Ramos (cell line): Measurements from ENCODE around the gene TBCE.

Experiments
- in situ Hi-C: fragments of 300-500 bp; cut with MboI; formaldehyde crosslinking; loops from one replicate; pipeline ENCODE4 v1.14.3; 2022; ENCODE audit warnings: low sequenced_read_pairs; ENCODE audit not compliant: unreplicated experiment

The TBCE gene

GRCh38 chr1:235367000-235367908 lies at the start of gene TBCE:
TSS of gene TBCE (plus strand) at chr1:235367427. CDS start at chr1:235380050, 12,623 bp downstream.
- in situ Hi-C loops: no loop called here

- in situ Hi-C loops: no loop called here
Observed at GRCh38 chr1:235319255-235319654, 48.0 kb upstream of the TBCE start.

GRCh38 chr1:235320521-235321179 lies 46.6 kb upstream of the TBCE start:
- in situ Hi-C loops: no loop called here

GRCh38 chr1:235324296-235324695 lies 42.9 kb upstream of the TBCE start:
- in situ Hi-C loops: no loop called here

- in situ Hi-C loops: no loop called here
Observed at GRCh38 chr1:235325139-235325538, 42.1 kb upstream of the TBCE start.

- in situ Hi-C loops: no loop called here
Observed at GRCh38 chr1:235325854-235326253, 41.4 kb upstream of the TBCE start.

- in situ Hi-C loops: no loop called here
Observed at GRCh38 chr1:235326719-235327558, 40.3 kb upstream of the TBCE start.

- in situ Hi-C loops: no loop called here
Observed at GRCh38 chr1:235327559-235328270, 39.5 kb upstream of the TBCE start, which contains the start of gene ARID4B. TSS of gene ARID4B (minus strand) at chr1:235328179. CDS start at chr1:235326919, 1,260 bp downstream.

- in situ Hi-C loops: no loop called here
Observed at GRCh38 chr1:235328271-235329138, 38.7 kb upstream of the TBCE start, which contains the start of gene GGPS1. TSS of gene GGPS1 (plus strand) at chr1:235328570. CDS start at chr1:235335265, 6,695 bp downstream.

GRCh38 chr1:235329139-235329902 lies 37.9 kb upstream of the TBCE start:
- in situ Hi-C loops: no loop called here

- in situ Hi-C loops: no loop called here
Observed at GRCh38 chr1:235330918-235331285, 36.3 kb upstream of the TBCE start.

- in situ Hi-C loops: no loop called here
Observed at GRCh38 chr1:235331401-235331800, 35.8 kb upstream of the TBCE start.

- in situ Hi-C loops: no loop called here
Observed at GRCh38 chr1:235336903-235337302, 30.3 kb upstream of the TBCE start.

- in situ Hi-C loops: no loop called here
Observed at GRCh38 chr1:235339746-235340145, 27.5 kb upstream of the TBCE start.

- in situ Hi-C loops: no loop called here
Observed at GRCh38 chr1:235341334-235341733, 25.9 kb upstream of the TBCE start.

- in situ Hi-C loops: no loop called here
Observed at GRCh38 chr1:235342039-235342438, 25.2 kb upstream of the TBCE start.

- in situ Hi-C loops: no loop called here
Observed at GRCh38 chr1:235342471-235342870, 24.8 kb upstream of the TBCE start.

- in situ Hi-C loops: no loop called here
Observed at GRCh38 chr1:235343726-235344125, 23.5 kb upstream of the TBCE start.
